A204.1 (cell line): Measurements from ENCODE around the gene ATP2C2.
"Not testable (repeated sequence)": the region's sequence is repeated elsewhere in the genome, so short reads cannot be mapped to it uniquely, and the experiment has no call there.

Experiments used
- FAIRE-seq: peaks from 2 replicates; lab custom pipeline; 2012; peaks lifted over from hg19 to GRCh38; lab: Jason Lieb, UNC

The ATP2C2 gene

GRCh38 chr16:84398701-84399100, 30.4 kb downstream of the ATP2C2 start:
- no peak for FAIRE-seq

GRCh38 chr16:84399912-84400311, 31.6 kb downstream of the ATP2C2 start:
- not testable (repeated sequence) for FAIRE-seq

- FAIRE-seq: not testable (repeated sequence)
Observed at GRCh38 chr16:84403435-84403834, 35.1 kb downstream of the ATP2C2 start.

- no peak for FAIRE-seq
Observed at GRCh38 chr16:84404324-84404723, 36.0 kb downstream of the ATP2C2 start.

- FAIRE-seq: no peak
Observed at GRCh38 chr16:84404936-84405639, 36.8 kb downstream of the ATP2C2 start.

GRCh38 chr16:84406006-84406963, 37.9 kb downstream of the ATP2C2 start:
- no peak for FAIRE-seq

GRCh38 chr16:84407588-84408313, 39.4 kb downstream of the ATP2C2 start:
- no peak for FAIRE-seq

- FAIRE-seq: no peak
Observed at GRCh38 chr16:84408314-84408690, 40.0 kb downstream of the ATP2C2 start.

- no peak for FAIRE-seq
Observed at GRCh38 chr16:84408856-84409255, 40.5 kb downstream of the ATP2C2 start.

- FAIRE-seq: no peak
Observed at GRCh38 chr16:84410361-84411138, 42.2 kb downstream of the ATP2C2 start.

- no peak for FAIRE-seq
Observed at GRCh38 chr16:84411768-84412167, 43.4 kb downstream of the ATP2C2 start.

GRCh38 chr16:84412262-84412661, 43.9 kb downstream of the ATP2C2 start:
- no peak for FAIRE-seq

- no peak for FAIRE-seq
Observed at GRCh38 chr16:84413244-84414004, 45.1 kb downstream of the ATP2C2 start.

- FAIRE-seq: no peak
Observed at GRCh38 chr16:84414789-84415326, 46.5 kb downstream of the ATP2C2 start.

GRCh38 chr16:84416407-84417321, 48.3 kb downstream of the ATP2C2 start:
- FAIRE-seq: no peak

GRCh38 chr16:84418056-84418849, 49.9 kb downstream of the ATP2C2 start:
- no peak for FAIRE-seq

- FAIRE-seq: no peak
Observed at GRCh38 chr16:84419730-84420129, 51.4 kb downstream of the ATP2C2 start.

GRCh38 chr16:84420556-84420955, 52.2 kb downstream of the ATP2C2 start:
- not testable (repeated sequence) for FAIRE-seq
